OCI-LY1 (cell line): ENCODE measurements around the gene TATDN2.

Experiments used
- H2AFZ ChIP-seq: fragments of 200-600 bp; sonication (generic), shearing (Covaris generic); 2 replicates; pipeline ENCODE4 v1.6.0; 2014; ENCODE audit warnings: antibody characterized with exemption, mild to moderate bottlenecking, low read length
- H3F3A ChIP-seq: fragments of 200-600 bp; sonication (generic), shearing (Covaris generic); 2 replicates; pipeline ENCODE4 v1.6.0; 2014; ENCODE audit warnings: mild to moderate bottlenecking, antibody characterized with exemption, low read length, moderate library complexity; ENCODE audit not compliant: insufficient read depth
- H3K27ac ChIP-seq: fragments of 200-600 bp; sonication (generic); 2 replicates; pipeline ENCODE4 v1.5.1; 2014; ENCODE audit warnings: low read length, mixed run types, mild to moderate bottlenecking, low read depth; ENCODE audit not compliant: poor library complexity, severe bottlenecking
- H3K27me3 ChIP-seq: fragments of 200-600 bp; sonication (generic); 2 replicates; pipeline ENCODE4 v1.6.0; 2014; ENCODE audit warnings: antibody characterized with exemption, mild to moderate bottlenecking, low read length, moderate library complexity; ENCODE audit not compliant: insufficient read depth
- H3K36me3 ChIP-seq: fragments of 200-600 bp; sonication (generic); 2 replicates; pipeline ENCODE4 v1.6.1; 2014; ENCODE audit warnings: mild to moderate bottlenecking, antibody characterized with exemption, low read length, moderate library complexity, mixed read lengths; ENCODE audit not compliant: insufficient read depth
- H3K4me1 ChIP-seq: fragments of 200-600 bp; sonication (generic); 2 replicates; pipeline ENCODE4 v1.5.1; 2014; ENCODE audit warnings: mild to moderate bottlenecking, low read length, moderate library complexity; ENCODE audit not compliant: insufficient read depth, severe bottlenecking
- H3K4me2 ChIP-seq: fragments of 200-600 bp; sonication (generic), shearing (Covaris generic); 2 replicates; pipeline ENCODE4 v1.6.1; 2014; ENCODE audit warnings: low read length
- H3K4me3 ChIP-seq: fragments of 200-600 bp; sonication (generic); 2 replicates; pipeline ENCODE4 v1.5.1; 2014; ENCODE audit warnings: low read length, low read depth, mild to moderate bottlenecking, mixed read lengths; ENCODE audit not compliant: poor library complexity, severe bottlenecking
- H3K79me2 ChIP-seq: fragments of 200-600 bp; shearing (Covaris generic); 2 replicates; pipeline ENCODE4 v1.6.1; 2016; ENCODE audit warnings: mixed run types, low read length, mixed read lengths; ENCODE audit not compliant: insufficient read depth
- H3K9ac ChIP-seq: fragments of 200-600 bp; sonication (generic), shearing (Covaris generic); 2 replicates; pipeline ENCODE4 v1.6.1; 2014; ENCODE audit warnings: mild to moderate bottlenecking, low read length, mixed read lengths
- H3K9me2 ChIP-seq: fragments of 200-600 bp; sonication (generic), shearing (Covaris generic); 2 replicates; pipeline ENCODE4 v1.6.1; 2014; ENCODE audit warnings: low read depth, mild to moderate bottlenecking, low read length, mixed read lengths
- H3K9me3 ChIP-seq: fragments of 200-600 bp; shearing (Covaris generic); 2 replicates; pipeline ENCODE4 v1.6.1; 2014; ENCODE audit warnings: low read length, mixed read lengths
- H4K20me1 ChIP-seq: fragments of 200-600 bp; sonication (generic), shearing (Covaris generic); 2 replicates; pipeline ENCODE4 v1.6.0; 2016; ENCODE audit warnings: mild to moderate bottlenecking, low read length; ENCODE audit not compliant: insufficient read depth
- CTCF ChIP-seq: fragments of 200-600 bp; sonication (generic), shearing (Covaris generic); IDR thresholded peaks from 2 replicates; pipeline ENCODE4 v1.5.1; 2017; ENCODE audit warnings: mild to moderate bottlenecking, antibody characterized with exemption, low read length, moderate library complexity, mixed read lengths
- EZH2 ChIP-seq: fragments of 200-600 bp; sonication (generic), shearing (Covaris generic); IDR thresholded peaks from 2 replicates; pipeline ENCODE4 v1.8.0; 2017; ENCODE audit warnings: borderline replicate concordance, mixed run types, mild to moderate bottlenecking, antibody characterized with exemption, low read length, moderate library complexity, mixed read lengths

Gene TATDN2

GRCh38 chr3:10215578-10216368 is 32.5 kb upstream of the TATDN2 start:
- H3K4me3 ChIP-seq = no peak overlapping the region

GRCh38 chr3:10217359-10217758 is 30.9 kb upstream of the TATDN2 start:
- H4K20me1 ChIP-seq = no peaks in the 10 kb centered on the region
- TF ChIP-seq EZH2 (no peak), CTCF (no peak)
- no peaks in the 10 kb centered on the region for H3K79me2 ChIP-seq
- no peak overlapping the region for H2AFZ ChIP-seq
- no peak overlapping the region for H3K4me3 ChIP-seq
- no peaks in the 10 kb centered on the region for H3K9me2 ChIP-seq
- peaks cover 74% of the 10 kb centered on the region for H3K36me3 ChIP-seq
- H3K4me1 ChIP-seq = peaks cover 24% of the 10 kb centered on the region
- no peaks in the 10 kb centered on the region for H3K27me3 ChIP-seq
- no peak overlapping the region for H3K27ac ChIP-seq
- H3F3A ChIP-seq = 0 out of 2 replicates have a peak, but pooled peaks cover 1% of the 10 kb centered on the region
- no peaks in the 10 kb centered on the region for H3K9me3 ChIP-seq
- H3K9ac ChIP-seq = no peak overlapping the region
- H3K4me2 ChIP-seq = no peak overlapping the region

More at GRCh38 chr3:10215578-10216368, 32.5 kb upstream of the TATDN2 start:
- H3K27me3 ChIP-seq = no peaks in the 10 kb centered on the region
- H2AFZ ChIP-seq = no peak overlapping the region
- no peaks in the 10 kb centered on the region for H3K79me2 ChIP-seq
- H3F3A ChIP-seq = 0 out of 2 replicates have a peak, but pooled peaks cover 4% of the 10 kb centered on the region
- no peak overlapping the region for H3K9ac ChIP-seq
- no peak overlapping the region for H3K4me2 ChIP-seq
- no peak overlapping the region for H3K27ac ChIP-seq
- no peaks in the 10 kb centered on the region for H3K9me3 ChIP-seq
- no peaks in the 10 kb centered on the region for H4K20me1 ChIP-seq
- H3K4me1 ChIP-seq = peaks cover 35% of the 10 kb centered on the region
- no peaks in the 10 kb centered on the region for H3K9me2 ChIP-seq
- TF ChIP-seq EZH2 = no peak
- no peak for TF ChIP-seq CTCF
- H3K36me3 ChIP-seq = peaks cover 77% of the 10 kb centered on the region

GRCh38 chr3:10219737-10220136 is 28.5 kb upstream of the TATDN2 start:
- Histone ChIP-seq H4K20me1 (no peaks in the 10 kb centered on the region), H3K9me3 (no peaks in the 10 kb centered on the region), H2AFZ (no peak overlapping the region), H3K27me3 (no peaks in the 10 kb centered on the region), H3K27ac (peak overlapping the region; percentile 88), H3K9me2 (no peaks in the 10 kb centered on the region), H3K4me3 (no peak overlapping the region), H3K4me1 (peaks cover 33% of the 10 kb centered on the region), H3K9ac (no peak overlapping the region; the same call in 1 of the 2 replicates), H3K79me2 (no peaks in the 10 kb centered on the region), H3K36me3 (peaks cover 62% of the 10 kb centered on the region), H3F3A (no peaks in the 10 kb centered on the region), H3K4me2 (no peak overlapping the region)
- no peak for TF ChIP-seq CTCF
- no peak for TF ChIP-seq EZH2
